HG03025 (cell line): Measurements from ENCODE around the gene PCBP3.
"Not testable (repeated sequence)": the region's sequence is repeated elsewhere in the genome, so short reads cannot be mapped to it uniquely, and the experiment has no call there.

Experiments
- ATAC-seq: cut with Tn5 transposase; IDR thresholded peaks from one replicate; pipeline ENCODE4 v1.9.1; 2021; ENCODE audit warnings: mild to moderate bottlenecking, moderate library complexity; ENCODE audit not compliant: unreplicated experiment, low FRiP score

The PCBP3 gene

DNA sequence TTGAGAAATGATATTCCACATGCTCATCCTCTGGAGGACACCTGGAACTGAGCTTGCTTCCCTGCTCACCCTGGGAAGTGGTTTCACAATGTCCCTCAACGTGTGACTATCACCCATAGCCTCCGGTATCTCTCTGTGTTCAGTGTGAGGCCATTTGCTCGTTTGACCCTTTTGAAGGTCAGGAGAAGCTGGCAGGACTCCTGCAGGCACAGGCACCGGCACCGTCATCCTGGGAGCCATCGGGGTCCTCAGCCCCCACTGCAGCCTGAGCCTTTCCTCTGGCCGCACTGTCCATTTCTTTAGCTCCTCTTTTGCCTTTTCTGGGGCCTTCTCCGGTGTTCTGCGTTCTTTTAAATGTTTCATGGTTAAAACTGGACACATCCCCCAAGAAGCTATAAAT is 178.5 kb downstream of the PCBP3 start:
- no peak for ATAC-seq

GRCh38 chr21:45822429-45823099 is 179.0 kb downstream of the PCBP3 start:
- no peak for ATAC-seq

DNA sequence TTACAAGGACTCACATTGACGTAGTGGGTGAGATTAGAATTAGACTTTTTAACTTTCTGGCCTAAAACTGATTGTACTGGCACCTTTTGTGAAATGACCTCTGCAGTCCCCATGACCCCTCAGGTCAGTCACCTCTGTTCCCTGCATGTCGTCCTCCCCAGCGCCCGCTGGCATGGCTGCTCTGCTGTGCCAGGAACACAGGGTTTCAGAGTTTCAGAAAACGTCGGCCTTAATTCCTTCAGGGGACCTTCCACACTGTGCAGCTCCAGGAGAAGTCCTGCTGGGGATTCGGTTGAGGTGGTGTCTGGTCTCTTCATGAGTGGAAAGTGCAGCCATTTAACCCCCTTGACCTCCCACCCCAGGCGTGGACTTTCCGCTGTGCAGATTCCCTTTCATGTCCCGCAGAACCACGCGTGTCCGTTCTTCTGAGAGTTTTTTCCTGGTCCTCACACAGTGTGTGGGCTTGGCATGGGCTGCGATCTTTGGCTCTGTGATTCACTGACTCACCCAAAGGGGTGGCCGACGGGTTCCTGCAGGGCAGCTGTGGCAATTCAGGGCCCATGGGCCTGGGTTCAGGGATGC is 179.7 kb downstream of the PCBP3 start:
- ATAC-seq = no peak

GRCh38 chr21:45824546-45825215 is 181.2 kb downstream of the PCBP3 start:
- no peak for ATAC-seq

DNA sequence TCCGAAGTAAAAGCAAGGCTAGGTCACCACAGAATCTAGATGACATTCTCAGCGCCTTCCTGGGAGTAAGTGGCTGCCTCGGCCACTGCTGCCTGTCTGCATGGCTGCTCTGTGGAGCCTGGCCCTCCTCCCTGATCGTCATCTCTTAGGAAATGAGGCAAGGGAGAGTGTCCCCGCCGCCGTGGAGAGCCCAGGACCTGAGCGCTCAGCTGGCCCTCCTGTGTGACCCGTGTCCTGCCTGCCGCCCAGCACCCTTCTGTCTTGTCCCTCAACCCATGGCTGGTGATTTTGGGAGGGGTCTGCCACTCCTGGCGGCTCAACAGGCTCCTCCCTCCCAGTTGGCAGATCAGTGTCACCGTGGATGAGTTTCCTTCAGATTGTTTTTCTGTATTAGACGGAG is 181.7 kb downstream of the PCBP3 start:
- ATAC-seq = no peak

- ATAC-seq = no peak
Observed at GRCh38 chr21:45826676-45827301, 183.3 kb downstream of the PCBP3 start.

GRCh38 chr21:45827302-45827692 is 183.8 kb downstream of the PCBP3 start:
- no peak for ATAC-seq

GRCh38 chr21:45827881-45828579 is 184.5 kb downstream of the PCBP3 start:
- no peak for ATAC-seq

DNA sequence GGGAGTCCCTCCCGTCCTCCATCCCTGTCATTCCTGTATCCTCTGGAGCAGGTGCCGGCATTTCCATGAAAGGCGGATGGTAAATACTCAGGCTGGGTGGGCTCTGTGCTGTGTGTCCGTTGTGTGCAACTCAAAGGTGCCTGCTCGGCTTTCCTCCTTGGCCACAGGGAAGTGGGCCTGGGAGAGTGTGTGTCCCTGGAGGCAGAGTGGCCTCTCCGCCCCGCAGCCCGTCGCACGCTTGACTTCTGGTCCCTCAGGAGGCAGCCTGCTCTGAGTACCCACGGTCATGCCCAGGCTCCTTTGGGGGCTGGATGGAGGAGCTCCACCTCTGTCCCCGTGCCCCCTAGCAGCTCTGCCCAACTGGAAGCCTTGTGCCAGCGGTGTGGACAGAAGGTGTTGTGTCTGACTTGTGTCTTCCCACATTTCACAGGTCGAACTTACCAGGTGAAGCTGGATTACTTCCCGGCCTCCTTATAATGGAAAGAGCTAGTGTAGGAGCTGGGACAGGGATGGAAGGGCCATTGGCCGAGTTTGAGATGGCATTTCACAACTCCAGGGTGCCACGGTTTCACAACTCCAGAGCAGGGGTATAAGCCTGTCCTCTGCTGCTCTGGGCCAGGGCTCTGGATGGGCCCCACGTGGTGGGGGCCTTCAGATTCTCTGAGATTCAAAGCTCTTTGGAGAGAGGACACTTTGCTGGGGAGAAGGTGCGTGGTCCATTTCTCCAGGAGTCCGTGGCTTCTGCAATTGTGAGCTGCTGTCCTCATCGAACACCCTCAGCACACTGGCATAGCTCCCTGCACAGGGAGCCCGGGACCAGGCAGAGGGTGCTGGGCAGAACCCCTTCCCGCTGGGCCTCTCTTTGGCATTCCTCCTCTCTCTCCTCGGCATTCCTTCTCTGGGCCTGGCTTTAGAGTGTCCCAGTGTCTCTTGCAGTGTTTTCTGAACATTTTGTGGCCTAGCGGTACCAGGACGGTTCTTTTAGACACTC is 185.3 kb downstream of the PCBP3 start:
- ATAC-seq = no peak

DNA sequence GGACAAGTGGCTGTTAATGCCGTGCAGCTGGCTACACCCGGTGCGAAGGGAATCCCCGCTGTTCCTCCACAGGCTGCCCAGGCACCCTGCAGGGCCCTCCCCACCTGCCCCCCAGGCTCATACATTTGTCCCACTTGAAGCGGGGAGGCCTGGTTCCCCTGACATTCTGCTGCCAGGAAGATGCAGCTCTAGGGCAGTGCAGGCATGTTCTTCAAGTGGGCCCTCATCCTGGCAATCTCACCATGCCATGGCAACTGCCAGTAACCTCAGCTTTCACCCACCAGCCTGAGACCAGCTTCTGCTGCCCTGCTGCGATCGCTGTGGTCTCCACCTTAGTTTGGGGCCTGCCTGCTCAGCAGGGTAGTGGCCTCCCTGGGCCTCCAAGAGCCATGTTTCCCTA is 186.1 kb downstream of the PCBP3 start:
- no peak for ATAC-seq

DNA sequence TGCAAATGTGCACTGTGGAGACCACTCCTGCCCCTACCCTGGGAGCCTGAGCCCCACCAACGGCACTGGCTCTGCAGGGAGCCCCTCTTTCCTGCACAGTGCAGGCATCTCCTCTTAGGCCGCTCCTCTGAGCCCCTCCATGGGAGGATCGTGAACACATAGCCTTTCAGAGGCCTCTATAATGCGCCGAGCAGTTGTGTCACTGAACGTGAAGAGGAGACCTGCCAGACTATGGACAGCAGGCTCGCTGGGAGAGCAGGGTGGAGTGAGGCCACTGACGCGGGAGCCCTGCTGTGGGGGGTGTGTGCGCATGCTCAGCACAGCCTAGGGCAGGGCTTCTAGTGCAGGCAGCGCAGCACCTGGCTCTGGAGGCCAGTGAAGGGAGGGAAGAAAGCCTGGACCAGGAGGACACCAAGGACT is 186.7 kb downstream of the PCBP3 start:
- ATAC-seq = no peak

DNA sequence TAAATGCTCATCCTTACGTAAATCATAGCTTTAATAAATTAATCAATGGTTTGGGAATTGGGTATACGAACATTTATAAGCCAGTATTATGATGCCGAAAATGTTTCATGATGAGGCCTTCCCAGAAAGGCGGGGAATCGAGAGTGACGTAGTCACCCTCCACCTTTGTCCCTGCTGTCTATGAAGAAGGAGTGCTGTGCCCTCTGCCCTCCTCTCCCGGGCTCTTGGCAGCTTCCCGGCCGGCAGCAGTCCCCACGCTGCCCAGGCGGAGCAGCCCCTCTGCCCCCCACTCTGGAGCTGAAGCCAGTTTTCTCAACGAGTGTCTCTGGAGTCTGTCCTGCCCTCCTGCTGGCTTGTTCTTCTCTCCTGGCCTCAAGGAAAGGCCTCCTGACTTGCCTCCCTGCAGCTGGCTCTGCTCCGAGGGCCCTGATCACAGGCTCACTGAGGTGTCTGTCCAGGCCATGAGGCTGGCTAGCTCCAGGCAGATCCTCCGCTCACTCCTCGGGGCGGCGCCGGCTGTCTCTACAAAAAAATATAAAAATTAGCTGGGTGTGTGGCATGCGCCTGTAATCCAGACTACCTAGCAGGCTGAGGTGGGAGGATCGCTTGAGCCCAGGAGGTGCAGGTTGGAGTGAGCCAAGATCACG is 187.3 kb downstream of the PCBP3 start:
- ATAC-seq = no peak

DNA sequence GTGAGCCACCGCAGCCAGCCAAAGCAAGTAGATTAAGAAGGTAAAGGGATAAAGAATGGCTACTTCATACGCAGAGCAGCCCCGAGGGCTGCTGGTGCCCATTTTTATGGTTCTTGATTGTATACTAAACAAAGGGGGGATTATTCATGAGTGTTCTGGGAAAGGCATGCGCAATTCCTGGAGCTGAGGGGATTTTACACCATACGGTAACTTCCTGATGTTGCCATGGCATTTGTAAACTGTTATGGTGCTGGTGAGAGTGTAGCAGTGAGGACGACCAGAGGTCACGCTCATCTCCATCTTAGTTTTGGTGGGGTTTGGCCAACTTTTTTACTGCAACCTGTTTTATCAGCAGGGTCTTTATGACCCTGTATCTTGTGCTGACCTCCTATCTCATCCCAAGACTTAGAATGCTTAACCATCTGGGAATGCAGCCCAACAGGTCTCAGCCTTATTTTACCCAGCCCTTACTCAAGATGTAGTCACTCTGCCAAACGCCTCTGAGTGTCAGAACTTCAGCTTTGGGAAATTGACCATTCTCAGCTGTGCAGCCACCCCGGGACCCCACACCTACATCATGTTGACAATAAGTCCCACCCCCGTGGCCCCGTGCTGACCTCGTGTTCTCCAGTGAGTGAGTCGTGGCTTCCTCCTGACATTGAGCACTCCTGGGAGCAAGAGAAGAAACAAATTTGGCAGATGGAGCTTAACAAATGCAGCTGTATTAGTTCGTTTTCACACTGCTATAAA is 188.6 kb downstream of the PCBP3 start:
- ATAC-seq = no peak

- ATAC-seq = not testable (repeated sequence)
Observed at GRCh38 chr21:45832741-45833235, 189.3 kb downstream of the PCBP3 start.

GRCh38 chr21:45833414-45833813 is 189.9 kb downstream of the PCBP3 start:
- no peak for ATAC-seq

DNA sequence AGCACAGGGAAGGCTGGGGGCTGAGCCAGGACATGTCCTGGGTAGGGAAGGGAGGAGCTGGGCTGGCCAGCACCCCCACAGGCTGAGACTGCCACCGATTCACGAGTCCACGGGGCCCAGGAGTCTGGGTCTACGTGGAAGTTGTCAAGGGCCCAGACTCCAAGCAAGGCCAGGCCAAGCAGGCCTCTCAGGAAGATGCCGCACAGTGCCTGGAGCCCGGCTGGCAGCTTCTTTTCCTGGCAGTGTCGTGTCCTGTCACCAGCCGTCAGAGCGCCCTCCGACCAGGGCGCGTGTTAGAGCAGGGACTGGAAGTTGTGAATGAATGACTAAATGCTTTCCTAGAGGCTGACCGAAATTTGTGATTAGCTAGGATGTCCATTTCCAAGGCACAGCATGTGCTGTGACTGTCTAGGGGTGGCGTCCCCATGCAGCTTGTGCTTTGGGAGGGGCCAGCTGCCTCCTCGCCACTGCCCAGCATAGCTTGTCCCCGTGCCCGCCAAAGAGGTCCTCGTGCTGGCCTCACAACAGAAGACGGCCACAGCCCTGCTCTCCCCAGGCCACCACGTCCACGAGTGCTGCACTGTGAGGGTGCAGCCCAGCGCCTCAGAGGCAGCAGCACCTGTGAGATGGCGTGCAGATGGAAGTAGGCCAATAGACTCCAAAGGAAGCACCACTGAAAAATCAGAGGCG is 190.6 kb downstream of the PCBP3 start:
- ATAC-seq = no peak

- no peak for ATAC-seq
Observed at GRCh38 chr21:45834821-45835293, 191.3 kb downstream of the PCBP3 start.
